Left cardiac atrium (tissue), 4 donors: ENCODE measurements around the gene SNX1. TPM values are rescaled to one million over a fixed set of nuclear protein-coding genes. Genes with fewer than 3 reads are reported as not detected.
"Not testable (repeated sequence)": the region's sequence is repeated elsewhere in the genome, so short reads cannot be mapped to it uniquely, and the experiment has no call there.

Experiments
- ATAC-seq, 2 donors: fragments of 200-7000 bp; cut with Tn5 transposase; one replicate each; pipeline ENCODE4 v1.9.1; 2020; ENCODE audit warnings: mild to moderate bottlenecking in 2 of 2, moderate library complexity in 2 of 2
- DNase-seq: peaks from one replicate; pipeline ENCODE4 v3.0.0-alpha.2; 2020
- intact Hi-C, 2 donors: fragments of 100-400 bp; cut with DNase I; formaldehyde crosslinking; loops; one replicate each; pipeline versions ENCODE4 v1.14.1 to v1.15.1; 2022 to 2023
- total RNA-seq, 2 donors: library from RNA; stranded (reverse); fragmentation: NEBNext Ultra II Directional; extraction: Animal tissue kit (Norgen Biotek cat#: 25700); gene quantifications; one replicate each; pipeline ENCODE4 v1.2.1, GENCODE V29; 2021
- donor health status: DM: no; HTN: yes; CAD: no.
- donor health status: DM: no; HTN: yes; CAD: no; lungs with severe emphysema.
- donor health status: DM: yes; HTN: yes; CAD: no.
- donor health status: Dilated cardiomyopathy.

SNX1 gene
- total RNA-seq, 2 donors from 2014 or later, result 92.7 to 108 TPM

- intact Hi-C loops, result no loop called here
- ATAC-seq, result peak; percentile 76 to 81
- DNase-seq, result no peak
Observed at GRCh38 chr15:64105113-64105704, 9.4 kb downstream of the SNX1 start.

GRCh38 chr15:64107337-64107736 is 11.6 kb downstream of the SNX1 start:
- no peak for DNase-seq
- no peak for ATAC-seq
- intact Hi-C loops, result no loop called here

GRCh38 chr15:64110108-64110701 is 14.4 kb downstream of the SNX1 start:
- peak in 1 of 2 donors; percentile 18 for ATAC-seq
- intact Hi-C loops, DNase-seq: not testable (repeated sequence)

DNA sequence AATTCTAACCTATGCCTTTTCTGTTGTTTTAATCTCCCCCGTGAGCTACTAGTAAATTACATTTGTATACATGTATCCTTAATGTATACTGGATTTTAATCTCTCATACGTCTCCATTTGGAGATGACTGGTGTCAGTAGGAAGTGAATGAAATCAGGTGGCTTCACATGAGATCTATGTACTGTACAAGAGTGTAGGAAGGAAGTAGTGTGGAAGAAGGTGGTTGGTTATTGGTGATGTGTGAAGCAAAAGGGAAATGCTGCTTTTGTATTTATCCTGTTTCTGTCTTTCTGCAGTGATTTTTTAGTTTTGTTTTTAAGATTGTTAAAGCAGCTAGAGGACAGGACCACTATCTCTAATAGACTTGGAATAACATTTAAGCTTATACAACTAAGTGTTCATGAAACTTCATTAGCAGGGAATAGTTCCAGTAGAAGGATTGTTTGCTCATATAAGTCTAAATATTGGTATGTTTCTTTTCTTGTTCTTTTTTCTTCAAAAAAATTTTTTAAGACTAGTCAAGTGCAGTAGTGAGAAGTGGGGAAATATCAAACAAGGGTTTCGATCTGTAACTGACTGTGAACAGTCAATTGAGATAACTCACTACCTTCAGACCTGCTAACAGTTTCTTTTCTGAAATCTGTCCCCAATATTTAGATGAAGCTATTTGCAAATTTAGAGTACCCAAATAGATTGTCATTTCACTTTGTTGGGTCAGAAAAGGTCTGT is 15.3 kb downstream of the SNX1 start:
- intact Hi-C loops, result no loop called here
- ATAC-seq, result no peak
- no peak for DNase-seq

DNA sequence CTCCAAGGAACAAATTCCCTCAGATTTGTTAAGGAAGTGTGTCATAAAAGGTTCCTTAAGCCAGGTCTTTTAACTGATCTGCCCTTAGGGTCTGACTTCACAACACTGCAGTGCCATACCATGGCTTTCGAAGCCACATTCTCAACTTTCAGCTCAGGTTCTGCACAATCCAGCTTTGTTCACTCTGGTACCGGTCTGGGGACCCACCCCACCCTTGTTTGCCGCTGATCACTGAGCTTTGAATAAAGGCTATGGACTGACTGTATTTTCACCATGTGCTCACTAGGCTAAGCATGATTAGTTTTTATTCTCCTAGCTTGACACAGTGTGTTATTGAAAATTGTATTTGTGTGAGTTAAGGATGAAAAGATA is 15.9 kb downstream of the SNX1 start:
- no peak for DNase-seq
- no peak for ATAC-seq
- intact Hi-C loops, result no loop called here

GRCh38 chr15:64112073-64112772 is 16.4 kb downstream of the SNX1 start:
- intact Hi-C loops, result no loop called here
- ATAC-seq (peak; percentile 44 to 58), DNase-seq (no peak)

- intact Hi-C loops, result no loop called here
Observed at GRCh38 chr15:64112904-64113303, 17.1 kb downstream of the SNX1 start.

GRCh38 chr15:64117759-64118487 is 22.1 kb downstream of the SNX1 start:
- intact Hi-C loops, result no loop called here

More at GRCh38 chr15:64112904-64113303, 17.1 kb downstream of the SNX1 start:
- ATAC-seq, result peak in 1 of 2 donors; percentile 17
- no peak for DNase-seq

DNA sequence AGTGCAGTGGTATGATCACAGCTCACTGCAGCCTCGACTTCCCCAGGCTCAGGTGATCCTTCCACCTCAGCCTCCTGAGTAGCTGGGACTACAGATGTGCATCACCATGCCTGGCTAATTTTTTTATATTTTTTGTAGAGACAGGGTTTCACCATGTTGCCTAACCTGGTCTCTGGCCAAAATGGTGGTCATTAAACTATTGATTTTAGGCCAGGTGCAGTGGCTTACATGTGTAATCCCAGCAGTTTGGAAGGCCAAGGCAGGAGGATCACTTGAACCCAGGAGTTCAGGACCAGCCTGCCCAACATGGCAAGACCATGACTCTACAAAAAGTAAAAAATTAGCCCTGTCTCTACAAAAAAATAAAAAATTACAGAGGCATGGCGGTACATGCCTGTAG is 24.5 kb downstream of the SNX1 start:
- DNase-seq, intact Hi-C loops, ATAC-seq: not testable (repeated sequence)

More at GRCh38 chr15:64117759-64118487, 22.1 kb downstream of the SNX1 start:
- ATAC-seq (no peak), DNase-seq (no peak)

GRCh38 chr15:64121614-64122013 is 25.8 kb downstream of the SNX1 start:
- intact Hi-C loops, result no loop called here
- DNase-seq (no peak), ATAC-seq (no peak)

GRCh38 chr15:64122444-64122843 is 26.7 kb downstream of the SNX1 start:
- DNase-seq (no peak), ATAC-seq (no peak)
- intact Hi-C loops, result no loop called here

- intact Hi-C loops, result no loop called here
- DNase-seq (no peak), ATAC-seq (peak in 1 of 2 donors; percentile 56)
Observed at GRCh38 chr15:64122936-64123351, 27.2 kb downstream of the SNX1 start.

DNA sequence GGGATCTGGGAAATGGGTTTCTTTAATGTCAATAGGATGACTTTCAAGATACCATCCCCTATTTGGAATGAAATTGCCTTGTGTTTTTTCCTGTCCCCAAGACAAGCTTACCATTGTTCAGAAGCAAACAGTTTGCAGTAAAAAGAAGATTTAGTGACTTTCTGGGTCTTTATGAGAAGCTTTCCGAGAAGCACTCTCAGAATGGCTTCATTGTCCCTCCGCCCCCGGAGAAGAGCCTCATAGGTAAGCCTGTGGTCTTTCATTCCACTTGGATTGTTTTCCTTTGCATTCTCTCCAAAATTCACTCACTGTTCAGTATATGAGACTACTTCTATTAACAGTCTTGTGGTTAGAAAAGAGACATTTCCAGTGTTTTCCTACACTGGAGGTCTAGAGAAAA is 30.2 kb downstream of the SNX1 start:
- intact Hi-C loops, result no loop called here
- no peak for DNase-seq
- no peak for ATAC-seq

DNA sequence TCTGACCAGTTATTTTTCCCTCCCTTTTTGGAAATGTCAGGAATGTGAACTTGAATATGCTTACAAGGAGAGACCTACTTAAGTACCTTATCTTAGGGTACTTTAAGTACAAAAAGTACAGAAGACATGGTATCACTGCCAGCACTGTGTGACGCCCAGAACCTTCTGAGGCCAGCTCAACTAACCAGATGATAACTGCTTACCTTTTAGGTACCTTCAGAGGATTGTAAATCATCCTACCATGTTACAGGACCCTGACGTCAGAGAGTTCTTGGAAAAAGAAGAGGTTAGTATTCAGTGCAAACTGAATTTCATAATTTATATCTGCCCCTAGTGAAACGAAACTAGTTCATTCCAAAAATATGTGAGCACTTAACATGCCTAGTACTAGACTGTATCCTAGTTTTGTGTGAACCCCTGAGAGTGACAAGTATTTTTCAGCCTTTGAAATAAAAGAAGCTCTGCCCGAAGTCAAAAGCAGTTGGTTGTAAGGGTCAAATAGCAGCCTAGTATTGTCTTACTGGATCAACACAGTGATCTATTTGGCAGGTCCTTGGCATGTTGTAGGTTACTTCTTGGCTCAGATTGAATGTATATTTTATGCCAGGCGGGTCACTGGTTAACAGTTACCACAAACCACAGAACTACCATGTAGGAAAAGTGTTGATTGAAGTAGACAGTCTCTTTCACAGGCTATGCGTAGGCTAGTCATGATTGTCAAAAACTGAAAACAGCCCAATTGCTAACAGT is 31.9 kb downstream of the SNX1 start:
- intact Hi-C loops, result no loop called here
- no peak for ATAC-seq

DNA sequence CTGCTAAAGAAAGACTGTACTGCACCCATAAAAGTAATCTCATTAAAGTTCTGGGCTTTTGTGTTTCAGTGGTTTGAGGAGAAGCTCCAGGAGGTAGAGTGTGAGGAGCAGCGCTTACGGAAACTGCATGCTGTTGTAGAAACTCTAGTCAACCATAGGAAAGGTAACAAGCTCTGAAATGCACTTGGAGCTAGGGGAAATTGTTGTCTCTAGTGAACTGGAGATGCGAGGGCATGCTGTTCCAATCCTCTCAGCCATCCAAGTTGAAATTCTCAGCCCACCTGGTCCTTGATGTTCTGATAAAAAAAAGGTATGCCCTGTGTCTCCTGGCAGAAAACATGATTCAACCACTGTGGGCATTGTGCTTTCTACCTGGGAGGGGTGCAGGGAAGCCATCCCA is 34.4 kb downstream of the SNX1 start:
- ATAC-seq (no peak), DNase-seq (no peak)
- intact Hi-C loops, result no loop called here

More for the DNA sequence above, 31.9 kb downstream of the SNX1 start:
- DNase-seq, result no peak

DNA sequence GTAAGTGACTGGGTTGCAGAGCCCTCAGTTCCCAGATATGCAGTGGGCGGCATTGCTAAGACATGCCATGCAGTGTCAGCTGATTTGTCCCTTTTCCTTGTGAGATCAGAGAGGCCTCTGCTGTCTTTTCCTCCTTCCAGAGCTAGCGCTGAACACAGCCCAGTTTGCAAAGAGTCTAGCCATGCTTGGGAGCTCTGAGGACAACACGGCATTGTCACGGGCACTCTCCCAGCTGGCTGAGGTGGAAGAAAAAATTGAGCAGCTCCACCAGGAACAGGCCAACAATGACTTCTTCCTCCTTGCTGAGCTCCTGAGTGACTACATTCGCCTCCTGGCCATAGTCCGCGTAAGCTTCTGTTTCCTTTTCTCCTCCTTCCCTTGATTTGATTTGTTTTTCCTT is 35.8 kb downstream of the SNX1 start:
- peak in 1 of 2 donors; percentile 39 for ATAC-seq
- no peak for DNase-seq
- intact Hi-C loops, result no loop called here

- ATAC-seq (peak in 1 of 2 donors; percentile 35), DNase-seq (no peak)
- intact Hi-C loops, result no loop called here
Observed at GRCh38 chr15:64132217-64132616, 36.4 kb downstream of the SNX1 start.

DNA sequence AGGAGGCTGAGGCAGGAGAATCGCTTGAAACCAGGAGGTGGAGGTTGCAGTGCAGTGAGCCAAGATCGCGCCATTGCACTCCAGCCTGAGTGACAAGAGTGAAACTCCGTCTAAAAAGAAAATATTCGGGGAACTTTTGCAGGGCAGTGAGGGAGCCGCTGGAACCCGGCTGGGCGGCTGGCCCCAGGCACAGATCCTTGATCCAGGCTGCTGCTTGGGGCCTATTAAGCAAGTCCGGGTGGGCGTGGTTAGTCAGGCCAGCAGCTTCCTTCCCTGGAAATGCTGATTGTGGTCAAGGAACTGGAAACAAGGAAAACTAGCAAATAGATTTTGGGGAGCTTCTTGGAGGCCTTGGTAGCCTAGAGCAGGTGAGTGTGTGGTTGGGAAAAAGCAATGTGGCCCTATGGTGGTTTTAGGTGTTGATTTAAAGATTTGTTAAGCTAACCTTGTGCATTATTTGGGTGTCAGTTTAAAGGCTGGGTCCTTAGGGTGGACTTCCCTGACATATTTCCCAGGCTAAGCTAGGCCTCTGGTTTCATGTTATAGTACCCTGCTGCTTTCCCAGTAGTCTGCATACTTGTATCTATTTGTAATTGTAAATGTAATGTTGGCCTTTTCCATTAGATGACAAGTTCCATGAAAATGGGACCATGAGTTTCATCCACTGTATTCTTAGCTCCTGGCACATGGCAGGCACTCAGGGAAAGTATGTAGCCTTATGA is 38.0 kb downstream of the SNX1 start:
- intact Hi-C loops, result no loop called here
- ATAC-seq (no peak), DNase-seq (no peak)
